IMR-90 (cell line): Measurements from ENCODE around the gene SLC8A1. TPM values are rescaled to one million over a fixed set of nuclear protein-coding genes. Genes with fewer than 3 reads are reported as not detected.

ENCODE experiments used
- ATAC-seq: fragments of 200-7000 bp; cut with Tn5 transposase; 2 replicates; pipeline ENCODE4 v1.9.1; 2020; ENCODE audit warnings: low read depth, mild to moderate bottlenecking, moderate library complexity
- BruUV-seq: library from RNA; stranded (reverse); fragments of 400-500 nt; replicated peaks from 2 replicates; lab custom pipeline; 2021; lab: Mats Ljungman, UMichigan
- CTCF ChIA-PET: fragments of 300-600 bp; formaldehyde crosslinking; extraction: SDS; loops from one replicate; lab custom pipeline; 2021; ENCODE audit warnings: antibody characterized with exemption; lab: Yijun Ruan, JAX
- POLR2A ChIA-PET: fragments of 300-600 bp; sonication (Branson Sonifier 250); formaldehyde crosslinking; loops from one replicate; lab custom pipeline; 2022; ENCODE audit warnings: antibody characterized with exemption; ENCODE audit not compliant: unreplicated experiment; lab: Charles Lee
- DNase-seq: peaks from one replicate; pipeline ENCODE4 v3.0.0; 2013
- H2AFZ ChIP-seq: replicated peaks from 2 replicates; pipeline ENCODE3; 2013; ENCODE audit warnings: low read length, mild to moderate bottlenecking; ENCODE audit not compliant: poor library complexity
- H2AK5ac ChIP-seq: 2 replicates; pipeline ENCODE4 v1.6.1; 2013; ENCODE audit warnings: low read depth, low read length, inconsistent platforms
- H2AK9ac ChIP-seq: replicated peaks from 2 replicates; pipeline ENCODE3; 2013; ENCODE audit warnings: mild to moderate bottlenecking, low read depth, low read length, moderate library complexity; ENCODE audit not compliant: poor library complexity
- H2BK120ac ChIP-seq: 2 replicates; pipeline ENCODE4 v1.6.1; 2013; ENCODE audit warnings: low read depth, low read length, inconsistent platforms
- H2BK15ac ChIP-seq: 3 replicates; pipeline ENCODE4 v1.6.1; 2013; ENCODE audit warnings: low read depth, low read length, inconsistent platforms
- H2BK20ac ChIP-seq: 2 replicates; pipeline ENCODE4 v1.6.1; 2013; ENCODE audit warnings: low read depth, mild to moderate bottlenecking, inconsistent platforms, low read length, moderate library complexity
- H2BK5ac ChIP-seq: 2 replicates; pipeline ENCODE4 v1.6.1; 2013; ENCODE audit warnings: mild to moderate bottlenecking, low read depth, low read length, inconsistent platforms; ENCODE audit not compliant: poor library complexity, severe bottlenecking
- H3K14ac ChIP-seq: replicated peaks from 2 replicates; pipeline ENCODE4 v1.6.1; 2013; ENCODE audit warnings: low read depth, low read length, inconsistent platforms
- H3K18ac ChIP-seq: 2 replicates; pipeline ENCODE4 v1.6.1; 2013; ENCODE audit warnings: low read depth, low read length, control low read depth
- H3K23ac ChIP-seq: 2 replicates; pipeline ENCODE4 v1.6.1; 2013; ENCODE audit warnings: low read depth, low read length, inconsistent platforms
- H3K27ac ChIP-seq: 2 replicates; pipeline ENCODE4 v1.5.1; 2013; ENCODE audit warnings: mild to moderate bottlenecking, control low read depth, low read length; ENCODE audit not compliant: insufficient read depth
- H3K27me3 ChIP-seq: 2 replicates; pipeline ENCODE4 v1.6.1; 2013; ENCODE audit warnings: low read length; ENCODE audit not compliant: control insufficient read depth, insufficient read depth
- H3K36me3 ChIP-seq: 2 replicates; pipeline ENCODE4 v1.6.1; 2013; ENCODE audit warnings: low read length, mixed read lengths; ENCODE audit not compliant: control insufficient read depth, insufficient read depth
- H3K4ac ChIP-seq: 2 replicates; pipeline ENCODE4 v1.6.1; 2013; ENCODE audit warnings: low read depth, low read length, inconsistent platforms
- H3K4me1 ChIP-seq: 2 replicates; pipeline ENCODE4 v1.6.1; 2013; ENCODE audit warnings: low read length, mixed read lengths; ENCODE audit not compliant: control insufficient read depth, insufficient read depth
- H3K4me2 ChIP-seq: 2 replicates; pipeline ENCODE4 v1.6.1; 2013; ENCODE audit warnings: low read depth, mild to moderate bottlenecking, control low read depth, low read length, moderate library complexity
- H3K4me3 ChIP-seq: 2 replicates; pipeline ENCODE4 v1.5.1; 2013; ENCODE audit warnings: low read depth, mild to moderate bottlenecking, control low read depth, low read length, moderate library complexity; ENCODE audit not compliant: insufficient read depth
- H3K56ac ChIP-seq: 2 replicates; pipeline ENCODE4 v1.6.1; 2013; ENCODE audit warnings: low read length, inconsistent platforms; ENCODE audit not compliant: insufficient read depth; ENCODE audit errors: extremely low read depth
- H3K79me1 ChIP-seq, 2 experiments: 2 replicates each; pipeline ENCODE4 v1.6.1; 2013; ENCODE audit warnings: low read length in 2 of 2, inconsistent platforms in 1 of 2, low read depth in 1 of 2
- H3K9ac ChIP-seq: 2 replicates; pipeline ENCODE4 v1.6.1; 2013; ENCODE audit warnings: low read depth, low read length, control low read depth
- H3K9me1 ChIP-seq: 2 replicates; pipeline ENCODE4 v1.6.1; 2013; ENCODE audit warnings: low read length, inconsistent platforms; ENCODE audit not compliant: insufficient read depth
- H3K9me3 ChIP-seq: 2 replicates; pipeline ENCODE4 v1.6.1; 2013; ENCODE audit warnings: low read length; ENCODE audit not compliant: control insufficient read depth, insufficient read depth
- H4K20me1 ChIP-seq: 2 replicates; pipeline ENCODE4 v1.6.1; 2013; ENCODE audit warnings: low read length, inconsistent platforms; ENCODE audit not compliant: insufficient read depth
- H4K5ac ChIP-seq: 2 replicates; pipeline ENCODE4 v1.6.1; 2013; ENCODE audit warnings: mild to moderate bottlenecking, low read depth, low read length, control low read depth
- H4K8ac ChIP-seq, 2 experiments: 2 replicates each; pipeline ENCODE4 v1.6.1; 2013; ENCODE audit warnings: low read depth in 2 of 2, low read length in 2 of 2, control low read depth in 1 of 2, inconsistent platforms in 1 of 2
- H4K91ac ChIP-seq: 2 replicates; pipeline ENCODE4 v1.6.1; 2013; ENCODE audit warnings: low read depth, low read length, inconsistent platforms; ENCODE audit not compliant: insufficient read depth
- CTCF ChIP-seq: conservative IDR thresholded peaks from 2 replicates; pipeline ENCODE4 v1.5.1; 2012; ENCODE audit warnings: mild to moderate bottlenecking, low read depth, low read length, improper control_type of control experiment
- WGBS, 2 experiments: methylation state at CpG; one replicate each; pipeline versions ENCODE4 v1.1.5 to v1.1.7; 2013; ENCODE audit warnings: missing lambda C conversion rate in 2 of 2; ENCODE audit not compliant: insufficient read length in 1 of 2; ENCODE audit errors: extremely low coverage in 2 of 2; 5-methylcytosine and 5-hydroxymethylcytosine counted together
- dilution Hi-C: fragments of 300-500 bp; cut with HindIII; formaldehyde crosslinking; loops from one replicate; pipeline ENCODE4 v1.14.3; 2018; ENCODE audit warnings: low sequenced_read_pairs; ENCODE audit not compliant: unreplicated experiment
- in situ Hi-C: fragments of 300-500 bp; cut with MboI; formaldehyde crosslinking; loops from 3 replicates; pipeline ENCODE4 v1.14.3; 2019; ENCODE audit warnings: low sequenced_read_pairs, inconsistent platforms, mixed read lengths
- intact Hi-C: fragments of 100-400 bp; cut with micrococcal nuclease; formaldehyde crosslinking; loops from 2 replicates; pipeline ENCODE4 v1.10.0; 2022
- polyA plus RNA-seq, 3 experiments: library from polyadenylated mRNA; depleted of rRNA; stranded (reverse); fragments of >200 nt; gene quantifications; 2 replicates each; pipeline ENCODE4 v1.2.3, GENCODE V29; 2012; ENCODE audit warnings: low replicate concordance in 1 of 3
- total RNA-seq: library from RNA; depleted of rRNA; stranded (reverse); fragments of >200 nt; gene quantifications from 2 replicates; pipeline ENCODE4 v1.2.3, GENCODE V29; 2012

SLC8A1 gene
- total and polyA plus RNA-seq, 2 of the 4 experiments (the other 2 are of a cell fraction), result 7.7 to 57.0 TPM

DNA sequence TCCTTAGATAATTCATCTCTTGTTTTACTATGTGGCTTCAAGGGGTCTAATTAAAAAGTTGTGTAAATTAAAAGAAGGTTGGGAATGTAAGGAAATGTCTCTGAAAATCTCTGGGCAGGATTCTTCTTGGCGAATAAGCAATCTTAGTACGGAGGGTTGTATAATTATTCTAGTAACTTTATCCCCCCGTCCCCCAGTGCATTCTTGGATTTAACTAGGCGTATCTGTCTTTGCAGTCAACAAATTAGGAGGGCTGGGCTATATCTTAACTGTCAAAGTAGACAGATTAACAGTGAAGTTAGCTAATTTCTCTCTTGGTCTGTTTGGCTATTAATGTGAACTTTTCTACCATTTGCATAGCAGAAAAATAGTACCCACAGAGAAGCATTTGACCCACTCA, 343.0 kb downstream of the SLC8A1 start:
- TF ChIP-seq CTCF, result no peak
- Histone ChIP-seq H3K4me1 (peaks cover 8% of the 10 kb centered on the region; the same call in 1 of the 2 replicates), H3K9me3 (no peaks in the 10 kb centered on the region), H3K27ac (no peak overlapping the region), H3K36me3 (no peaks in the 10 kb centered on the region; the same call in 1 of the 2 replicates), H3K18ac (peak overlapping the region; percentile 29; the same call in 1 of the 2 replicates), H2AK5ac (no peak overlapping the region), H3K56ac (no peak overlapping the region), H3K9me1 (peaks cover 2% of the 10 kb centered on the region; the same call in 1 of the 2 replicates), H3K4me3 (no peak overlapping the region), H3K4ac (no peak overlapping the region), H2AK9ac (no peak overlapping the region), H2AFZ (no peak overlapping the region), H4K5ac (no peak overlapping the region), H2BK120ac (peak overlapping the region; percentile 29; the same call in 1 of the 2 replicates), H4K20me1 (no peaks in the 10 kb centered on the region), H4K8ac (no peak overlapping the region), H3K23ac (no peak overlapping the region), H3K14ac (no peak overlapping the region), H2BK20ac (no peak overlapping the region), H3K9ac (no peak overlapping the region), H2BK15ac (no peak overlapping the region), H3K27me3 (no peaks in the 10 kb centered on the region), H3K4me2 (no peak overlapping the region), H4K91ac (peak overlapping the region; percentile 5; the same call in 1 of the 2 replicates), H3K79me1 (peaks cover 3 to 4% of the 10 kb centered on the region in 2 experiments; a peak in 1 of 4 replicates), H2BK5ac (no peak overlapping the region)
- no peak for ATAC-seq
- no TSS peak for BruUV-seq
- ChIA-PET POLR2A (no interaction called here), CTCF (no interaction called here)
- intact Hi-C loops (loop anchor here (10.0 kb wide), 1 partner anchor 656 kb away; no protein-coding TSS in a partner anchor), dilution Hi-C loops (no loop called here), in situ Hi-C loops (no loop called here)
- no CpG with 5 or more reads among the region's 4 CpGs for WGBS, 2 experiments
- no peak for DNase-seq
